GM12878 (cell line): ENCODE data around the gene ERCC2. TPM values are rescaled to one million over a fixed set of nuclear protein-coding genes. Genes with fewer than 3 reads are reported as not detected.

Experiments
- BACH1 ChIP-seq: fragments of 450-650 bp; IDR thresholded peaks from 2 replicates; pipeline ENCODE4 v1.6.1; 2017; ENCODE audit warnings: mild to moderate bottlenecking, borderline replicate concordance
- BHLHE40 ChIP-seq, 2 experiments: fragments of 450-650 bp in 1 of 2; IDR thresholded peaks; 2 replicates each; pipeline ENCODE4 v1.6.1; 2011 to 2017; ENCODE audit warnings: low read depth in 2 of 2, borderline replicate concordance in 1 of 2, improper control_type of control experiment in 1 of 2, low read length in 1 of 2, mild to moderate bottlenecking in 1 of 2
- CHD2 ChIP-seq: IDR thresholded peaks from 2 replicates; pipeline ENCODE4 v1.6.1; 2011; ENCODE audit warnings: low read depth, low read length, improper control_type of control experiment, borderline replicate concordance
- EP300 ChIP-seq, 2 experiments: fragments of 150-350 bp in 1 of 2; IDR thresholded peaks; 2 replicates each; pipeline ENCODE4 v1.6.1; 2011 to 2012; ENCODE audit warnings: low read depth in 2 of 2, low read length in 2 of 2, borderline replicate concordance in 1 of 2, improper control_type of control experiment in 1 of 2, inconsistent platforms in 1 of 2; ENCODE audit not compliant: control insufficient read depth in 1 of 2
- ETV6 ChIP-seq, 2 experiments: fragments of 450-650 bp in 1 of 2; IDR thresholded peaks in 1 of 2; conservative IDR thresholded peaks in 1 of 2; 2 replicates each; pipeline ENCODE4 v1.6.1; 2014; ENCODE audit warnings: antibody characterized with exemption in 1 of 2, borderline replicate concordance in 1 of 2, low read depth in 1 of 2, mild to moderate bottlenecking in 1 of 2, moderate library complexity in 1 of 2
- GATAD2B ChIP-seq: fragments of 450-650 bp; conservative IDR thresholded peaks from 2 replicates; pipeline ENCODE4 v1.6.1; 2017; ENCODE audit warnings: low read depth, mild to moderate bottlenecking, moderate library complexity
- HCFC1 ChIP-seq: fragments of 150-350 bp; IDR thresholded peaks from 2 replicates; pipeline ENCODE4 v1.6.1; 2014; ENCODE audit warnings: low read length
- HDAC6 ChIP-seq: fragments of 200-600 bp; sonication (generic); IDR thresholded peaks from one replicate; pipeline ENCODE4 v1.8.0; 2017; ENCODE audit warnings: antibody characterized with exemption; ENCODE audit not compliant: unreplicated experiment
- HSF1 ChIP-seq: fragments of 150-350 bp; IDR thresholded peaks from 2 replicates; pipeline ENCODE4 v1.6.1; 2014; ENCODE audit warnings: mild to moderate bottlenecking, low read depth, low read length
- NFIC ChIP-seq: IDR thresholded peaks from 2 replicates; pipeline ENCODE4 v1.6.1; 2012; ENCODE audit warnings: low read depth, mild to moderate bottlenecking, inconsistent platforms, low read length, moderate library complexity
- NFYB ChIP-seq: IDR thresholded peaks from 2 replicates; pipeline ENCODE4 v1.6.1; 2011; ENCODE audit warnings: low read depth, mild to moderate bottlenecking, low read length, improper control_type of control experiment, moderate library complexity; ENCODE audit not compliant: insufficient read depth
- POU2F2 ChIP-seq: IDR thresholded peaks from 3 replicates; pipeline ENCODE4 v1.6.1; 2011; ENCODE audit warnings: low read depth, mild to moderate bottlenecking, low read length, borderline replicate concordance
- RAD21 ChIP-seq: IDR thresholded peaks from 2 replicates; pipeline ENCODE4 v1.6.1; 2011; ENCODE audit warnings: mild to moderate bottlenecking, low read depth, low read length, moderate library complexity; ENCODE audit not compliant: insufficient read depth
- RELB ChIP-seq: fragments of 450-650 bp; IDR thresholded peaks from 2 replicates; pipeline ENCODE4 v1.6.1; 2017; ENCODE audit warnings: low read depth, mild to moderate bottlenecking, moderate library complexity
- RUNX3 ChIP-seq: IDR thresholded peaks from 2 replicates; pipeline ENCODE4 v1.6.1; 2012; ENCODE audit warnings: low read length, inconsistent platforms
- SIN3A ChIP-seq: IDR thresholded peaks from 2 replicates; pipeline ENCODE4 v1.6.1; 2012; ENCODE audit warnings: low read depth, low read length, improper control_type of control experiment
- SMC3 ChIP-seq: IDR thresholded peaks from 2 replicates; pipeline ENCODE4 v1.6.1; 2011; ENCODE audit warnings: low read length, improper control_type of control experiment, borderline replicate concordance
- TBL1XR1 ChIP-seq: IDR thresholded peaks from 2 replicates; pipeline ENCODE4 v1.6.1; 2012; ENCODE audit warnings: low read depth, low read length, improper control_type of control experiment
- ZBTB33 ChIP-seq: fragments of 450-650 bp; IDR thresholded peaks from 2 replicates; pipeline ENCODE4 v1.6.1; 2017; ENCODE audit warnings: mild to moderate bottlenecking
- ZNF622 ChIP-seq: fragments of 450-650 bp; IDR thresholded peaks from 2 replicates; pipeline ENCODE4 v1.6.1; 2017; ENCODE audit warnings: mild to moderate bottlenecking, inconsistent platforms
- polyA plus RNA-seq, 11 experiments: library from polyadenylated mRNA; depleted of rRNA in 4 of 11; unstranded in 6 of 11; stranded (reverse) in 5 of 11; fragments of >200 nt; fragmentation: Nextera tagmentation in 4 of 11; fragmentation: Illumina TruSeq in 1 of 11; extraction: Ambion mirVana in 4 of 11; extraction: Trizol in 1 of 11; gene quantifications; 1 replicate in 1 of 11; 2 replicates in 10 of 11; pipeline versions ENCODE4 v1.2.1 to v1.2.3, GENCODE V29; 2011 to 2016; ENCODE audit warnings: inconsistent platforms in 2 of 11, missing spikeins in 2 of 11, low read depth in 1 of 11
- total RNA-seq, 4 experiments: library from RNA; depleted of rRNA in 3 of 4; stranded (reverse); fragments of >200 nt in 3 of 4; fragmentation: Illumina TruSeq in 1 of 4; extraction: Trizol in 1 of 4; gene quantifications; 2 replicates each; pipeline versions ENCODE4 v1.2.1 to v1.2.3, GENCODE V29; 2013 to 2021

ERCC2 gene
- total and polyA plus RNA-seq, 10 of the 15 experiments (the other 5 are each of a cell fraction or from before 2014, with no cell fraction given) = 1.3 to 40.1 (median 15.6) TPM

DNA sequence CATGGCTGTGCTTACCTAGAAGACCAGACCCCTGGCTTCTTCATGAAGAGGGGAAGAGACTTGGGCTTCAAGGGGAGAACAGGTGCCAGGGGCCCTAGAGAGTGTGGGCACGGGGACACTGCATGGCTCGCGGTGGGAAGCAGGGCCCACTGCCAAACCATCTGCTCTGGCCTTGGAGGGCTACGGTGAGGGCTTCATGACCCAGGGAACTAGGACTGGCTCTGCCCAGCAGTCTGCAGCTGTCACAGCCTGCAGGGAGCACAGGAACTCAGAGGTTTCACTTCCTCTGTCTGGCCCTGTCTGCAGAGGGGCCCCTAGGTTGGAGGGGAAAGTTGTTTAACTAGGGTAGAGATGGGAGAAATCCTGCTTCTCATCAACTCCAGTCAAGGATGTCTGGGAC lies 49.0 kb upstream of the ERCC2 start (continued):
- TF ChIP-seq EP300 (IDR thresholded peaks at IDR 0.05; ENCODE audit: borderline replicate concordance in 1 of 2, control insufficient read depth in 1 of 2, low read depth in 2 of 2, low read length in 2 of 2) (peak; percentile 48 to 95; a peak in 3 of 4 replicates), RAD21 (0 out of 2 replicates have a peak, but pooled peaks have one; percentile 17), RUNX3 (peak; percentile 62), HCFC1 (no peak), CHD2 (peak; percentile 81; the same call in 1 of the 2 replicates), POU2F2 (0 out of 3 replicates have a peak, but pooled peaks have one; percentile 58), HDAC6 (no peak), ZBTB33 (no peak), ETV6 (conservative IDR thresholded peaks at IDR 0.05 in 1 of 2, IDR thresholded peaks at IDR 0.05 in 1 of 2; ENCODE audit: borderline replicate concordance in 1 of 2, low read depth in 1 of 2) (peak in 1 of 2 experiments; percentile 85; a peak in 2 of 4 replicates), BACH1 (peak; percentile 81; the same call in 1 of the 2 replicates), BHLHE40 (IDR thresholded peaks at IDR 0.05; ENCODE audit: borderline replicate concordance in 1 of 2, low read depth in 2 of 2, low read length in 1 of 2) (peak; percentile 52 to 54; a peak in 3 of 4 replicates), NFYB (0 out of 2 replicates have a peak, but pooled peaks have one; percentile 11), ZNF622 (no peak), HSF1 (no peak), NFIC (peak; percentile 51; the same call in 1 of the 2 replicates), RELB (peak; percentile 85), SIN3A (peak; percentile 67), TBL1XR1 (peak; percentile 90), SMC3 (peak; percentile 21; the same call in 1 of the 2 replicates), GATAD2B (peak; percentile 66)
